Body of pancreas (tissue), 4 donors: ENCODE data around the gene ZNF484.

Experiments used
- CTCF ChIP-seq, 7 experiments: fragments of 450-650 bp in 4 of 7; fragments of 200-600 bp in 3 of 7; sonication (generic) in 3 of 7; IDR thresholded peaks; one replicate each; pipeline ENCODE4 v1.5.1; 2016 to 2019; ENCODE audit warnings: antibody characterized with exemption in 7 of 7
- POLR2A ChIP-seq, 3 donors: fragments of 450-650 bp; IDR thresholded peaks; one replicate each; pipeline ENCODE4 v1.6.1; 2016; ENCODE audit warnings: antibody characterized with exemption in 3 of 3, mild to moderate bottlenecking in 2 of 3

- no peak for TF ChIP-seq CTCF (IDR thresholded peaks at IDR 0.05)
- no peak for TF ChIP-seq POLR2A (IDR thresholded peaks at IDR 0.05)
Measured at GRCh38 chr9:92864152-92864551, 13.7 kb downstream of the ZNF484 start.
